DMS153 treated with DMSO at 0.1 percent for 48 hours (cell line): ENCODE measurements around the gene EFCAB8.
"Not testable (repeated sequence)": the region's sequence is repeated elsewhere in the genome, so short reads cannot be mapped to it uniquely, and the experiment has no call there.

Experiments used
- DNase-seq: peaks from one replicate; lab custom pipeline; 2025; ENCODE audit not compliant: unreplicated experiment; lab: John Stamatoyannopoulos, UW

Gene EFCAB8

DNA sequence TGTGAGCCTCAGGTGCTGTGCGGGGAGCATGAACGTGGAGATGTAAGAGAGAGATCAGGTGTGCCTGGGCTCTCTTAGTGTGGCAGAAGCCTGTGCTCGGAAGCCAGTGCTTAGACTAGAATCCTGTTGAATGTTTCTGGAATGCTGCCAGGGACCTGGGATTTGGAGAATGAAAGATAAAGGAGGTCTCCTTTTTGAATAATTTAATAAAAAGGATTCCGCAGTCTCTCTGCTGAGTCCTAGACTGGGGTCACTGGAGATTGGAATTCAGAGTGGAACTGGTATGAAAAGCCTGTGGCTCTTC lies 18.8 kb upstream of the EFCAB8 start:
- no peak for DNase-seq

DNA sequence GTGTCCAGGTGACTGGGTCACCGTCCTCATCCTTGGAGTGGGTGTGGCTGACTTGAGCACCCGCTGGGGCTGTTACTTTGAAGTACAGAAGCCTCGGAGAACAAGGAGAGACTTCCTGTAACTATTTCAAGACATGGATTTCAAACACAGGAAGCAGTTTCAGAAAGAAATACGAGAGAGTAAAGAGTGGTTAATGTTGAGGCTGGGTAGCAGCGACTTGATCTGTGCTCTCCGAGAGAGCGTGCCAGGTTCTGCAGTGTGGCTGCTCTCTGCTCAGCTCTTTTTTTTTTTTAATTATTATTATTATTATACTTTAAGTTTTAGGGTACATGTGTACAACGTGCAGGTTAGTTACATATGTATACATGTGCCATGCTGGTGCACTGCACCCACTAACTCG lies 17.5 kb upstream of the EFCAB8 start:
- no peak for DNase-seq

DNA sequence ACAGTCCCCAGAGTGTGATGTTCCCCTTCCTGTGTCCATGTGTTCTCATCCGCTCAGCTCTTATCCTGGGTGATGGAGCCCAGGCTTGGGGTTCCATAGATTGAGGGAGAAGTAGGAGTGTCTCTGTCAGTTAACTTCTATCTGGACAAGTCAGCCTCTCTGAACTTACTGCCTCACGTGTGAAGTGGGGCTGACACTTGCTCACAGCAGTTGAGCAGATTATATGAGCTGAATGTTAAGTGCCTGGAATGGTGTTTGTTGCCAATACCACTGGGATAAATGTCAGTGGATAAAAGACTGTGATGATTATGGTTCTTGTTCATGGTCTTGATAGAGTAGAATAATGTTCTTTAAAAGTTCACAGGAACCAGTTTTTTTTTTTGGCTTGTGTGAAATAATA lies 17.1 kb upstream of the EFCAB8 start:
- DNase-seq: no peak

DNA sequence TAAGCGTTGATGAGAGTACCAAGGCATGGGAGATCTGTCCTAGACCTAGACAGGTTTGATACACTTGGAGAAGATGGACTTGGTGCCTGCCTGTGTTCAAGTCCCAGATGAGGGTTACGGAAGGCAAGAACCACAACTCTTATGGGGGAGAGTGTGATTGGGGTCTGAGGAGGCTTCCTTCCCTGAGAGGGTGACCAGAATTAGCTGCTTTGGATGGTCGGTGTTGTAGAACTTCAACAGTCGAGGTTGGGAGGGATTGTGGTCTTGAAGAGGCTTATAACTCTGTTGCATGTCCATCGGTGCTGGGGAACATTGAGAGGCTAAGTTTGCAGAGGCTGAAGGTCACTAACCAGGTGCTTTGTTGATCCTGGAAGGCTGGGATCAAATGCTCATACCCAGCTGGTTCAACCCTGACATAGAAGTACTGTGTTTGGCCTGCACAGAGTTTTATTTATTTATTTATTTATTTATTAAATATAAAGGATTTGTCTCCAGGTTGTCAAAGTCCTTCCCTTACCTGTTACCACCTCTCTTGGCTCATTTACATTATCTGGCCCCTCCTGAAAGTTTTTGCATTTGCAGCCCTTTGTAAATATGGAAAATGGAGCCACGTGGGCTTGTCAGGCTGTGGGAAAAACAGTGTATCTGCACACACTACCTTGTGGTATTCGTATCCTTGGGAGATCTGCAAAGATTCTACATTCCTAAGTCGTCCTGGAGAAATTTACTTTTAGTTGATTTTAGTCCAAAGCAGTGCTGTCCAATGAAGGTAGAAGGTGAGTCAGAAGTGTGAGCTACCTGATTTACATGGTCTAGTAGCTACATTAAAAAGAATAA lies 15.8 kb upstream of the EFCAB8 start:
- no peak for DNase-seq

DNA sequence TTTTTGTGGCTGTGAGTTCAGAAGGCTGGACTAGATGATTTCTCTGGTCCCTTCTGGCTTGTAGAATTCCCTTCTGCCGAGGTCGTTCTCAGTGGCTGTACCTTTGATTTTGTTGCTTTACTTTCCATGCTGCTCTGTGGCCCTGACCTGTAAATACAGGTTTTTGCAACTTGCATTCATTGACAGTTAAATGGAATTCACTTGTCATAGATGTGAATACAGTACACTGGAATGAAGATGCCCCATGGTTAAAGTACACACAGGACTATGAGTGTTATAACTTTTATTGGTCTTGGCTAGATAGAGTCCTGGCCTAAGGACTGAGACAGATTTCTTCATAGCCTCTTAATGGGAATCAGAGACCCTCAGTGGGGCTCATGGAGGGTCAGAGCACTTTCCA lies 12.9 kb upstream of the EFCAB8 start:
- no peak for DNase-seq

DNA sequence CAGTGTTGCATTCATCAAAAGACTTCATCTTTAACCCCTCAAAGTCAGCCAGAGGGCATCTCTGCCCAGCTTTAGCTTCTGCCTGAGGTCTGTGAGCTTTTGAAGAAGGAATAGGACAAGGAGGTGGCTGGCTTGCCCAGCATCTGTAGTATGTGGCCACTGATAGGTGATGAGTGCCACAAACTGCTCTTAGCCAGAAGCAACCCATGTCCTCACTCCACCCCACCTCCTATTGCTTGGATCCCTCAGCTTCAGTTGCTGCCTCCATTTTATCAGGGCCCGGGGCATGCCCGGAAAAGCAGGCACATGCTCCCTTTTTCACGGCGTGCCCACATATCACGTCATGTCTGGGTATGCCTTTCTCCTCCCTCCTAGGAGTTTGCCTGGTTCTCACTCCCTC lies 11.9 kb upstream of the EFCAB8 start:
- DNase-seq: no peak

DNA sequence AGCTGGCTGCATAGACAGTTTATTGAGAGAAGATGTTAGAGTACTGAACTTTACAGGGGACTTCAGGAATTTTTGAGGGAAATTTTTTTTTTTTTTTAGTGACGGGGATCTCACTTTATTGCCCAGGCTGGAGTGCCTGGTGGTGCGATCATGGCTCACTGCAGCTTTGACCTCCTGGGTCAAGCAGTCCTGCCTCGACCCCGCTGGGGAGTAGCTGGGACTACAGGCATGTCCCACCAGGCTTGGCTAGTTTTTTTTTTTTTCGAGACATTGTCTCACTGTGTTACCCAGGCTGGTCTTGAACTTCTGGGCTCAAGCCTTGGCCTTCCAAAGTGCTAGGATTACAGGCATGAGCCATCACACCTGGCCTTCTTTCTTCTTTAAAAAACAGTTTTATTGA lies 10.8 kb upstream of the EFCAB8 start:
- DNase-seq: no peak

DNA sequence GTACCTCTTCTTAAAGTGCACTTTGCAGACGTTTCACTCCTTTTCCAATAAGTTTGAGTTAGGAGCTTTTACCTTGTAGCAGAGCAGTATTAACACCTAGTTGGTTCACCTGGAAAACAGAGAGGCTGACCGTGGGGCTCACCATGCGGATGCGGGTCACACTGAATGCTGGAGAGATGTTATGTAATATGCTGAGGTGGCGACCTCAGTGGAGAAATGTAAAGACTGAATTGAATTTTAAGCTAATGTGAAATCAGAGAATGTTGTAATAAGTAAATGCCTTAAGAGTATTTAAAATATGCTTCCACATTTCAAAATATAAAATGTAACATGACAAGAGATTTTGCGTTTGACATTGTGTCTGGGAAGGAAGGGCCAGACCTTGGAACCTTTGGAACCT lies 9.9 kb upstream of the EFCAB8 start:
- no peak for DNase-seq

DNA sequence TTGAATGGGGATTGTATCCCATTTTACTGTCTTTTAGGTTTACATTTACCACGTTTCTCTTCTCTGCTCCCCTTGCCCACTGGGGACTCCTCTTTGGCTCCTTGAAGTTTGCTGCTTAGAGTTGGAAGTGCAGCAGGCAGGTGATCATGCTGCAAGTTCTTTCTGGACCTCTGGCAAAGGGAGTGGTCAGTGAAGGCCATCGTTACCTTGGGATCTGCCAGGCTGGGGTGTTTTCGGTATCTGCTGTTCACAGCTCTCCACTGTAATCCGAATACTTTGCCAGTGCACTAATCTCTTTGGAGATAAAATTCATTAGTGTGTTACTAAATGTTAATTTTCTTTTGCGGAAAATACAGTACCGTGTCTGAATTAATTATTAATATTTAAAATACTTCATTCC lies 9.1 kb upstream of the EFCAB8 start:
- DNase-seq: no peak

DNA sequence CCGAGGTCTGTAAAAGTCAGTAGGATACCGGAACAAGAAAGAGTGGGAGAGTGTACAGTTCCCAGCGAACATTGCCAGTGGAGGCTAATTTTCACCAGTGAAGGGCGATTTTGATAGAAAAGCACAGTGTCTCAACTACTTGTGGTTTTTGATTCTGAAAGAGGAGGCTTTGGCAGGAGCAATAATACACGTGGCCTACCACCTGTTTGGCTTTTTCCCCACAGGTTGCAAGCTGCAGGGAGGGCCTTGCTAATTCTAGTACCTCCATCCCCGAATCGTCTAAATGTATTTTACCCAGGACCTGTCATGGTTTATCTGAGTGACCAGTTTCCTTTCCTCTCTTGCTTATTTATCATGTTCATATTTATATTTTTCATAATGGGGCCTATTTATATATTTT lies 3.3 kb upstream of the EFCAB8 start:
- DNase-seq: no peak

DNA sequence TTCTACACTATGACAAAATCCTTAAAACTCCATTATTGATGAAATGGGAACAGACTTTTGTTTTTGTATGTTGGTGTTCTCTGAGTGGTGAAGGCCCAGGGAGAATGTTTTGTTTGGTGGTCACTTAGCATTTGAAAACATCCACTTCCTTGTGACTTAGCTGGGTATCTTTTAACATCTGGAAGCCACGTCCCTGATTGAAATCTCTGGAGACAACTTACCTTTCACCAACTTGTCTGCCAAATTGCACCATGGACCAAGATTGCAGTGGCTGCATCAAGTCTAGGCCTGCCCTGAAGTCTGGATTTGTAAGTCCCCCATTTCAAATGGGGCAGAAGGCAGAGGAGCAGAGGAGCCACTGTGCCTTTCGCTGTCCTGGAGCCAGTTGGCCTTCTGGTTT lies 534 bp upstream of the EFCAB8 start:
- DNase-seq: no peak

DNA sequence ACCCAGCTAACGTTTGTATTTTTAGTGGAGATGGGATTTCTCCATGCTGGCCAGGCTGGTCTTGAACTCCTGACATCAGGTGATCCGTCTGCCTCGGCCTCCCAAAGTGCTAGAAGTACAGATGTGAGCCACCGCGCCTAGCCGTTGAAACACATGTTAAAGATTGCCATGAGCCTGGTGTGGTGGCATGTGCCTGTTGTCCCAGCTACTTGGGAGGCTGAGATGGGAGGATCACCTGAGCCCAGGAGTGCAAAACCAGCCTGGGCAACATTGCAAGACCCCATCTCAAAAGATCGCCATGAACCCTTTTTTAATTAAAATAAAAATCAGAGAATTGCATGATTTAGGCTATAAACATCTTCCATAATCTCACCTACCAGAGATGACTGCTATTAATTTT lies 2.7 kb downstream of the EFCAB8 start:
- DNase-seq: no peak

DNA sequence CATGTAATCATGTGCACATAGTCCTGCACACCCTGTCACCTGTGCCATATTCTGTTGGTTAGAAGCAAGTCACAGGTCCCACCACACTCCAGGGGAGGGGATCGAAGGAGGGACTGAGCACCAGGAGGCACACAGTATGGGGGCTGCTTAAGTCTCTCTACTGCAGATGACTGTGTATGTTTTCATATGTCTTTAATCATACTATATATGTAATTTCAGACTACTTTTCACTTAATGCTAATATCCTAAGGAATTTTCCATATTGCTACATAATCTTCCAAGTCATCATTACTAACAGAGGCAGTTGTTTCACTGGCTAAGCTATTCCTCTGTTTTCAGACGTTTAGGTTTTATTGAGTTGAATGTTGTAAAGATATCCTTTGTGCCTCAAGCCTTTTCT lies 10.8 kb downstream of the EFCAB8 start:
- no peak for DNase-seq

DNA sequence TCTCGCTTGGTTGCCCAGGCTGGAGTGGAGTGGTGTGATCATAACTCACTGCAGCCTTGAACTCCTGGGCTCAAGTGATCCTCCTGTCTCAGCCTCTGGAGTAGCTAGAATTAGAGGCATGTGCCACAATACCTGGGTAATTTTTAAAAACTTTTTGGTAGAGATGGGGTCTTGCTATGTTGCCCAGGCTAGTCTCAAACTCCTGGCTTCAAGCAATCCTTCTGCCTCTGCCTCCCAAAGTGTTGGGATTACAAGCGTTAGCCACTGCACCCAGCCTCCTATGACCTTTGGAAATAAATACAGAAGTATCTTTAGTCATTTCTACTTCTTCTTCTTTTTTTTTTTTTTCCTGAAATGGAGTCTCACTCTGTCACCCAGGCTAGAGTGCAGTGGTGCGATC lies 11.8 kb downstream of the EFCAB8 start:
- DNase-seq: not testable (repeated sequence)

DNA sequence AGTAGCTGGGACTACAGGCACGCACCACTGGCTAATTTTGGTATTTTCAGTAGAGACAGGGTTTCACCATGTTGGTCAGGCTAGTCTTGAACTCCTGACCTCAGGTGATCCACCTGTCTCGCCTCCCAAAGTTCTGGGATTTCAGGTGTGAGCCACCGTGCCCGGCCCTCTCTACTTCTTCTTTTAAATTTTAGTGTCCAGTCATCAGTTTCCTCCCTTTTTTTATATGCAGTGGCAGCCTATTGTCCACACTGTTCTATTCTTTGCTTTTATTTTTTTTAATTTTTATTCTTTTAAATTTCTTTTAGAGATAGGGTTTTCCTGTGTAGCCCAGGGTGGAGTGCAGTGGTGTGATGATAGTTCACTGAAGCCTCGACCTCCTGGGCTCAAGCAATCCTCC lies 12.3 kb downstream of the EFCAB8 start:
- no peak for DNase-seq

DNA sequence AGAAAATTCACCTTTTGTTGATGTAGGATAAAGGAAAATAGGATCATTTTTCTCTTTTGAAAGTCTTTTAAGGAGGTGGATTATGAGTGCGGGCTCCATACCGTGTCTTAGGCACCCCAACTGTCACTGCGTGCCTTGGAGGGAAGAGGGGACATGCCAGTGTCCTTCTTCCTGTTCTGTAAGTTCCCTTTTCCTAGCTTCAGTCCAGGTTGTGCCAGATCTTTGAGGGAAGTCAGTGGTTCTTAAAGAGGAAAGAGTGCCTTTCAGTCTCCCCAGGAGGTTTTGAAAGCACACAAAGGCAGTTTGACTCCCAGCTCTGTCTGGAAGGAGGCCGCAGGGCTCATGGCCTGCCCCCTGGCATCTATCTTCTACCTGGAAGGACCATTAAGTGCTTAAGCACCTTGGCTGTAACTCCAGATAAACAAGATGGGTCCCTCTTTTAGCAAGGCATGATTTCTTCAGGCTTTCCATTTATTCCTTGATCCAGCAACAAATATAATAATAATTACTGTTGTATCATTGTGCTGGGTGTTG lies 13.0 kb downstream of the EFCAB8 start:
- no peak for DNase-seq

DNA sequence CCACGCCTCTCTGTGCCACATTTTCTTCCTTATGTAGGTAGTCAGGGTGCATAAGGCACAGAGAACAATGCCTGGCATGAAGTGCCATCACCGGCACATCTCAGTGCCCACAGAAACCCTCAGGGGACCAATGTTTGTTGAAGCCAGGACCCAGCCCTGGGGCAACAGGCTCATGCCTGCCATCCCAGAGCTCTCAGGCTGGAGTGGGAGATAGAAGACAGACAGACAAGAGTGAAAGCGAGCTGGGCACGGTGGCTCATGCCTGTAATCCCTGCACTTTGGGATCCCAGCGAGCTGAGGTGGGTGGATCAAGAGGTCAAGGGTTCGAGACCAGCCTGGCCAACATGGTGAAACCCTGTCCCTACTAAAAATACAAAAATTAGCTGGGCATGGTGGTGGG lies 13.5 kb downstream of the EFCAB8 start:
- no peak for DNase-seq

DNA sequence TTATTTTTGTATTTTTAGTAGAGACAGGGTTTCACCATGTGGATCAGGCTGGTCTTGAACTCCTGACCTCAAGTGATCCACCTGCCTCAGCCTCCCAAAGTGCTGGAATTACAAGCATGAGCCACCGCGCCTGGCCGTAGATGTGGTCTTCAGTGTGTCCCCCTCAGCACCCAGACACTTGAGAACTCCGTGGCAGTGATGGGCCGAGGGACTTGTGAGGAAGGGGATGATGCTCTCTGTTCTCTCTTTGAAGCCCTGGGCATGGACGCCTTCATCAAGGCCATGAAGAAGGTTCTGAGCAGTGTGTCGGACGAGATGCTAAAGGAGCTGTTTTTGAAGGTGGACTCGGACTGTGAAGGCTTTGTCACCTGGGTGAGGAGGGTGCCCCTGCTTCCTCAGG lies 16.9 kb downstream of the EFCAB8 start:
- DNase-seq: no peak

DNA sequence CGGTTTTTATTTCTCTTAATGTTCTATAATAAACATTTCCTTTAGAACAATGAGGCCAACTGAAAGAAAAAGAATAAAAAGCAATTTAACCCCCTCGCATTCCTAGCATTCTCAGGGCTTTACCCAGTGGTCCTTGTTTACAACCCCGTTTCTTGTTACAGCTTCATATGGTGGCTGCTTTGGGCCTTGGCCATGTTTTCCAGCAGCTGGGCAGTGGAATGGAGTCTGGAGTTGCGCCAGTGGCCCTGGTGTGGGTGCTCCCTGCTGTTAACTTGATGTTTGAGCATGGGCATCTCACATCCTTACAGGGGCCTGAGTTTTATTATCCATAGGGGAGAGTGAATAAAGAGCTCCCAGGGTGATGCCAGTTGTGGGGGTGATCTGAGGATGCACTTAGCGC lies 18.8 kb downstream of the EFCAB8 start:
- DNase-seq: no peak

DNA sequence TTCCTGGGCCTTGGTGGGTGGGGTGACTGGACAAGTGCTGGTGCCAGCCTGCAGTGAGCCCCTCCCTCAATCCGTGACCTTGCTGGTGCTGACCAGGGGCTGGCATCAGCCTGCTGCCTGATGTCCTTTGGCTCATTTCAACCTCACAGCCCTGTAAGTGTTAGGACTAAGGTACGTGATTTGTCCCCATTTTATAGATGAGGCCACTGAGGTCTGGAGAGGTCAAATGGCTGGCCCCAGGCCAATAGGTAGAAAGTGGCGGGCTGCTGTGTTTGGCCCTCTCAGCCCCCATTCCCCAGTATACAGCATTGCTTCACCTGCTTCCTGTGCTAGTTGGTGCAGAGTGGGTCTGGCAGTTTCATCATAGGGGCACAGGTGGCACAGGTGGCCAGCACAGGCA lies 20.1 kb downstream of the EFCAB8 start:
- no peak for DNase-seq

DNA sequence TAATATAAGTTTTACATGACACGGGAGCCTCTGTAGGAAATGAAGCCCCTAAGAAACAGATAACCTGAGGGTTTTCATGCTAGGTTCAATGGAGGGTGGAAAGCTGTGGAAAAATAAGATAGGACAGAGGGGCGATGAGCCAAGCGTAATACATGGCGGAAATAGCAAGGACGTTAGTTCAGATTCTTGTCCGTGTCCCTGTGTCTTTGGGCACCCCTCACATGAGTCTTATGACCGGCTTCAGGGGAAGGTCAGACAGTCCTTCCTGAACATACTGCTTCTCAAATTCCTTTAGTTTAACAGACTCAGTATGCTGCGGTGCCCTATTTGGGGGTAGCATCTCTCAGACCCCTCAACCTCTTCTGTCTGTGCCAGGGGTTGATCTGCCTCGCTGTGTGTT lies 20.8 kb downstream of the EFCAB8 start:
- DNase-seq: no peak

DNA sequence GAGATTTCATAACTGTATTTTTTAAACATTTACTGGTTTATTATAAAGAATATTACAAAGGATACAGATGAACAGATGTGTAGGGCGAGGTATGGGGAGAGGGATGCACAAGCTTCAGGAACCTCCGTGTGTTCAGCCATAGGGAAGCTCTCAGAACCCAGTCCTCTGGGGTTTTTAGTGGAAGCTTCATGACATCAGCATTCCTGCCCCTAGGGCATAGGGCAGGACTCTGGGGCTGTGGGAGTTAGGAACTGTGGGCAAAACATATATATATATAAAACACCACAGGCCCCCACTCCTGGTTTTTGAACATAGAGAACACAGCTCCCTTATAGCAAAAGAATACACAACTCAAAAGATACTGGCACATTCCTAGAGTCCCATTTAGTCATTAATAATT lies 21.9 kb downstream of the EFCAB8 start:
- no peak for DNase-seq

DNA sequence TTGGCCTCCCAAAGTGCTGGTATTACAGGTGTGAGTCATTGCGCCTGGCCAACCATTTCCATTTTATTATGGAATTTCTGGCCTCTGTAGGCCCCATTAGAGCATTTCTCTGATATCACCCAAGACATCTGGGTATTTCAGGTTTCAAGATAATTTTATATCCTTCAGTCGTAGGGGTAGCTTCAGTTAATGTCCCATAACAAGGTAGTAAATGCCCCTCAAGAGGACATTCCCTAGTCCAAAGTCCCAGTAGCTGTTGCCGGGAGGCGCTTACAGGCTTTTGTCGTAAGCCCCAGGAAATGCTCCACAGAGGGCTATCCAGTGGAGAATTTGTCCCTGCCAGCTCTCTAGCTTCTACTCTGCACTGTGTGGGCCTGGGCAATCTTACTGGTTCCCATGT lies 24.4 kb downstream of the EFCAB8 start:
- no peak for DNase-seq
